Measurements from ENCODE around the gene HIPK2.
"Not testable (repeated sequence)": the region's sequence is repeated elsewhere in the genome, so short reads cannot be mapped to it uniquely, and the experiment has no call there.

The HIPK2 gene

DNA sequence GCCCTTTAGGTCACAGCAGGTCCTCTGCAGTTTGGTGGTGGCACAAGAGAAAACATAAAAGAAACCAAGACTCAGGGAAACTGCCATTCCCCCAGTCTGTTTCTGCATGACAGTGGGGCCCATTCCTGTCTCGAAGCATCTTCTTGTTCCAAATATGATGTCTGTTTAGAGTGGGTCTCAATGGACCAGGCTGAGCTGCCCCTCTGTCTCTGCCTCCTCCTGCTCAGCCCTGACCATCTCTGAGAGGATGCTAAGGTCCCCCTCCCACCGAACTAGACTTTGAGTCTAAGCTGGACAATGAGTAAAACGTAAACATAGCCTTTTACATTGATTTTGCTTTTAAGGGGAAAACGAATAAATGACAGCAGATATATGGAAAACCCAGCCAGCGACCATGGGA lies 213.9 kb downstream of the HIPK2 start:
- DNase-seq = no peak

DNA sequence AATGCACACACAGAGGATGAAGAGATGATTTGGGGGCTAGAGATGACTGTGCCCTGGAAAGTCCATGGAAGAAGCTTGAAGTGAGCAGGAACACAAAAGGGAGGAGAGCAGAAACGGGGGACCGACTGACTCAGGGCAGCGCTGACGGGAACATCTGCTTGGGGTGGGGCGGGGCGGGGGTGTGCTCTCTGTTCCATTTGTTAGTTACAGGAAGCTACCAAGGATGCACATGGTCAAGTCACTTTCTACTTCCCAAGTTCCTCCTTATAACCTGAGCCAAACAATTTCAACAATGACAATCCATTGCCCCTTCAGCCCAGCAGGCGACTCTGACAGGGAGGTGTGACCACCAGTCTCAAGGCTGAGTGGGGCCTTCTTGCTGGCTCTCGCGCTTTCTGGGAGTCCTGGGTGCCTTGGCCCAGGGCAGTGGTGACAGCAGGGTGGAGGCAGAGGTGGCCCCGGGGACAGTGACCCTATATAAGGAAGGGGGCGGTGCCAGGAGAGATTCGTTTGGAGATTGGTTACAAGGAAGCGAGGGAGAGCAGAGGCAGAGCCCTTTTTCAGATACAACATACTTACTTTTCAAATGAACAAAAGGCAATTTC lies 214.7 kb downstream of the HIPK2 start:
- DNase-seq = peak; percentile 65 to 73 (median 70)

DNA sequence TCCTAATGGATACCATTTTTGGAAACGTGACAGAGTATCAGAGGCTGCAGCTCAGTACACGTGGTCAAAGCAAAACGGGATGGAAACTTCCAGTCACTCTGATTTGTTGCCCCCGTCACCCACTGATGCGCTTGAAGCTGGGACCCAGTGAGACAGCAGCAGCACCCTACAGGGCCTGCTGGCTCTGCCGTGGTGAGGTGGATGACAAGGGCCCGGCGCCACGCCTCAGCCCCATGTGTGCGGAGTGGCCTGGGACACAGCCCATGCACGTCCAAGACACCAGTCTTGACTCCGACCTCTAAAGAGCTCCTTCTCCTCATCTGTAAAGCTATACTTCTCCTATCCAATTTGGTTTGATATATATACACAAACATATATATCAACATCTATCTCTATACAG lies 215.3 kb downstream of the HIPK2 start:
- no peak for DNase-seq

DNA sequence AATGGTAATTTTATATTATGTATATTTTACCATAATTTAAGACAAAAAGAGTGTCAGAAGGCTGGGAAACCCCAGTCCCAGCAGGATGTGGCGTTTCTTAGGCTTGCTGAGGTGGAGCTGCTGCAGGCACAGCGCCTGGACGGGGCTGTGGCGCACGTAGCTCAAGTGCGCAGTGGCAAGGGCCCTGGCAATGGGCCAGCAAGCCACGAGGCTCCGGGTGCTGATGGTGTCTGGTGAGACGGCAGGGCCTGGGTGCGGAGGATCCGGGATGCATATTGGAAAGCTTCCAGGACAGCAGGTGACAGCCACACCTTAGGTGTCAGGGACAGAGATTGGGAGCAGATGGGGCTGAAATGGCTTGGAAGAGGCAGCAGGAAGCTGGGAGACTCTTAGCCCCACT lies 217.1 kb downstream of the HIPK2 start:
- no peak for DNase-seq

DNA sequence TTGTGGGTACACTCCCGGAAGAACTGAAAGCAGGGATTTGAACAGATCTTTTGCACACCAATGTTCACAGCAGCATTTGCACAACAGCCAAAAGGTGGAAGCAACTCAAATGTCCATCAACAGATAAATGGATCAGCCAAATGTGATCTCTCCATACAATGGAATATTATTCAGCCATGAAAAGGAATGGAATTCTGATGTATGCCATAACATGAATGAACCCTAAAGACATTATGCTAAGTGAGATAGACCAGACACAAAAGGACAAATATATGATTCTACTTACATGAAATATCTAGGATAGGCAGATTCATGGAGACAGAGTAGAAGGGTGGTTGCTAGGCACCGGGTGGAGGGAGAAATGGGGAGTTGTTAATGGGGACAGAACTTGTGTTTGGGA lies 217.6 kb downstream of the HIPK2 start:
- no peak for DNase-seq

DNA sequence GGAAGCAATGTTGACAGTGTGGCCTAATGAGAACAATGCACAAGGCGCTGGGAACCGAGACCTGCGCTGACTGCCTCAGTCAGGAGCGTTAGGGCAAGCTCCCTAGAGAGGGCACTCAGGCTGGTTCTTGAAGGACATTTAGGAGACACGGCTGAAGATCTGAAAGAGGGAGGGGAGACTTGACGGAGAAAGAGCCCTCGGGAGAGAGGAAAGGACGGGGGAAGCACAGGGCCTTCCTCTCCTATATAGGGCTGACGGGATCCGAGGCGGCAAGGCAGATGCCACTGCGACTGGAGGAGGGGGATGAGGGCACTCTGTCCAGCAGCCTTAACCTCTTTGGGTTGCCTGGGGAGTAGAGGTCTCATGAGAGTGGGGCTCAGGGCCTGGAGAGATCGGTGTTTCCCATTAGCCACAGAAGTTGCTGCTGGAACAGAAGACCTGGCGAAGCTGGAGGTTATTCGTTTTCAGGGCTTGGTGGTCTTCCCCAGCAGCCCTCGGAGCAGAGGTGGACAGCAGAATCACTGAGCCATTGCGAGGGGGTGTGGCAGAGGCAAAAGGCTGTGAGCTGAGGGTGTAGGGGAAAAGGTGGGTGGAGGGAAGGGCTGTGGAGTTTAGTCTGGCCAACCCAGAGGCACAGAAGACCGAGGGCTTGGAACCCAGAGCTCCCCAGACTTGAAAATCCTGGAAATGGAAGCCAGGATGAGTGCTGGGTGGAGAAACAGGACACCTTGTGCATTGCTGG lies 218.3 kb downstream of the HIPK2 start:
- no peak for DNase-seq

DNA sequence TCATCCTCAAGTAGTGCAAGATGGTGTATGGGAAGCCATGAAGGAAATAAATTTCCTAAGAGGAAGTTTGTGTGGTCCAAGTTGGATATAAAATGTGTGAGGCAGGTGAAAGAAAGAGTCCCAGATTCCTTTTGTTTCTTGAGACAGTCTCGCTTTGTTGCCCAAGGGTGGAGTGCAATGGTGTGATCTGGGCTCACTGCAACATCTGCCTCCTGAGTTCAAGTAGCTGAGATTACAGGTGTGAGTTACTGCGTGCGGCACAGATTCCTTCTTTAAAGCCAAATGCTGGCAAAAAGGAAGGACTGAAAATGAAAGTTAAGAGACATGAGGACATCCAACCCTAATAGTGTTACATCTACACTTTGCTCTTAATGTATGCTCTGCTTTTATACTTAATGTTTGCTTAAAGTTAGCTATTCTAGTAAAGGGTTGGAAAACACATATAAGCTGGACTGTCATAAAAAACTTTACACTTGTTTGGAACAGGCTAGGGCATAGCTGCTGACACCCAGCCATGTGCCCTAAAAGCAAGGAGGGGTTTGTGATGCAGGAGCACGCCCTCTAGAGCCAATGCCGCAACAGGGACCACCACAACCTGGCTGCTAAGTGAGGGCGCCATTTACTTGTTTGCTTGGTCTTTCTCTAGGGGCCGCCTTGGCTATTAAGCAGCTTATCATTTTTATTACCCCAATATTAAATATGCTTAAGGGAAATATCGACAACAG lies 219.8 kb downstream of the HIPK2 start:
- DNase-seq = no peak

DNA sequence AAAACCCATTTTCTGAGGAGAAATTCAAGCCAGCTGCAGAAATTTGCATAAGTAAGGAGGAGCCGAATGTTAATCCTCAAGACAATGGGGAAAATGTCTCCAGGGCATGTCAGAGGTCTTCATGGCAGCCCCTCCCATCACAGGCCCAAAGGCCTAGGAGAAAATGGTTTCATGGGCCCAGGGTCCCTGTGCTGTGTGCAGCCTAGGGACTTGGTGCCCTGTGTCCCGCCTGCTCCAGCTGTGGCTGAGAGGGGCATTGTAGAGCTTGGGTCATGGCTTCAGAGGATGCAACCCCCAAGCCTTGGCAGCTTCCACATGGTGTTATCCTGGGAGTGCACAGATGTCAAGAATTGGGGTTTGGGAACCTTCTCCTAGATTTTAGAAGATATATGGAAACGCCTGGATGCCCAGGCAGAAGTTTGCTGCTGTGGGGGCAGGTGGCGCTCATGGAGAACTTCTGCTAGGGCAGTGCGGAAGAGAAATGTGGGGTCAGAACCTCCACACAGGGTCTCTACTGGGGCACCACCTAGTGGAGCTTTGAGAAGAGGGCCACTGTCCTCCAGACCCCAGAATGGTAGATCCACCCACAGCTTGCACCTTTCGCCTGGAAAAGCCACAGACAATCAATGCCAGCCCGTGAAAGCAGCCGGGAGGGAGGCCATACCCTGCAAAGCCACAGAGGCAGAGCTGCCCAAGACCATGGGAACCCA lies 223.7 kb downstream of the HIPK2 start:
- DNase-seq = not testable (repeated sequence)

DNA sequence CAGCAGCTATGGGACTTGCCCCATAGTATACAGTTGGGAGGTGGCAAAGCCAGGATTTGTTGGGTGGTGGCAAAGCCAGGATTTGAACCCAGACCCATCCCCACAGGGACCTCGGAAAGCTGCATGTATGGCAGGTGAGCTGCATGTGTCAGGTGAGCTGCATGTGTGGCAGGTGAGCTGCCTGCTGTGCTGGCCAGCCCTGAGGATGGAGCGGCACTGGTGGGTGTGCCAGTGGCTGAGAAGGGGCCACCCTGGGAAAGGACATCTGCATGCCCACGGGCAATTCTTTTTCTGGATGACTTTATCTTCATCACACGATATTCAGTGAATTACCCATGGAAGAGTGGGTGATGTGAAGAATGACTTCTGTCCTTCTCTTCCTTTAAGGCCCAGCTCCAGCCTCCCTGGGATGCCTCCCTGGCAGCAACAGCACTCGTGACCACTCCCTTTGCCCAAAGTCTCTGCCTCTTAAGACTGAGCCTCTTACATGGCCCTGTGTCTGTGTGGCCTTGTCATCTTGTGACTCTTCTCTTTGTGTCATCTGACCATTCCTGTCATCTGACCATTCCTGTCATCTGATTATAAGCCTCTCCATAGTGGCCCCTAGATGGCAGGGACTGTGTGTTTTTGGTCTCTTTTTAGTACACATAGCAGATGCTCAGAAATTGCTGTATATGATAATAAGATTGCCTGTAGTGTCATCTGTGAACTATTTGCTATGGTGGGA lies 229.3 kb downstream of the HIPK2 start:
- peak; percentile 25 to 43 (median 32) for DNase-seq

DNA sequence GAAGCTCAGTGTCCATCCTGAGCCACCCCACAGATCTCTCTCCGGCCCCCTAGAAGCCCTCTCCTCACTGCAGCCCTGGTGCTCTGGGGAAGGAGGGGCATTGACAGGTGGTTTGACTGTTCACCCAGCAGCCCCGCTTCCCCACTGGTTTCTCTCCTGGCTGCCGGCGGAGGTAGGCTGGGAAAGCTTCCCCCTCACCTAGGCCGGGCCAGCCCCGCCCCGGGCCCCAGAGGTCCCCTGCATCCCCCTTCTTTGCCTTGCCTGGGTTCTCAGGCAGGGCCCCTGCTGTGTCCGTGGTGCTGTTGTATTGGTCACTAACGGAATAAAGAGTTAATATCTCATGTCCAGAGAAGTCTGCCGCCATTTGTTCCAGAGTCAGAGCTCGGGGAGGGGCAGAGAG lies 233.2 kb downstream of the HIPK2 start:
- no peak for DNase-seq

DNA sequence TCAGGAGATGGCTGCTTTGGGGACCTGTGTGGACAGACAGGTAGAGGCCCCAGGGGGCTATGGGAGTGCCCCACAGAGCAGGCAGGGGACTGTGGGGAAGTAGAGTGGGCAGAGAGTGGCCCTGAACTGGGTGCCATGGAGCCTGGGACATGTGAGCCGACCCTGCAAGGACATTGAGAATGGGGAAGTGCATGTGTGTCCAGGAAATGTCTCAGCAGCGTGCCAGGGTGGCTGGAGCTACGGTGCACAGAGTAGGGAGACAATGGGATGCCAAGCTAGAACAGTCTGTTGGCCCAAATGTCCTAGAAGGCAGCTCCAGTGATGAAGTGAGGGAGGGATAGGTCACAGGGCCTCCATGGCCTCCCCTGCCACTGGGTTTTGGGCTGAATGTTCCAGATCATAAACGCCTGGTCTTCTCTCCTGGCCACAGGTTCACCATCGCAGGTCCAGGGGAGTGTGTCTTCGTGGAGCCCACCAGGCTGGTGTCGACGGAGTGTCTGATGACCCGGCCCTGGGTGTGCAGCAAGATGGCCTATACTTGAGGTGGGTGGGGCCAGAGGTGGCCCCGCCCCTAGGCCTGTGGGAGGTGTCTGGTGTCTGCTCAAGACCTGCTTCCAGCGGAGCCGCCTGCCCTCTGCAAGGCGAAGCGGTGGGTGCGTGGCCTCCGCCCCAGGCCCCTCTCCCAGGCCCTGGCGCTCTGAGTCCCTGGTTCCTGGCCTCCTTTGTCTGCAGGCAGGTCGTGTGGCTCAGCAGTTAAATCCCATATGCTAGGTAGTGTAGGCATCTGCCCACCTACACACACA lies 233.8 kb downstream of the HIPK2 start:
- peak; percentile 44 to 50 (median 48) for DNase-seq

DNA sequence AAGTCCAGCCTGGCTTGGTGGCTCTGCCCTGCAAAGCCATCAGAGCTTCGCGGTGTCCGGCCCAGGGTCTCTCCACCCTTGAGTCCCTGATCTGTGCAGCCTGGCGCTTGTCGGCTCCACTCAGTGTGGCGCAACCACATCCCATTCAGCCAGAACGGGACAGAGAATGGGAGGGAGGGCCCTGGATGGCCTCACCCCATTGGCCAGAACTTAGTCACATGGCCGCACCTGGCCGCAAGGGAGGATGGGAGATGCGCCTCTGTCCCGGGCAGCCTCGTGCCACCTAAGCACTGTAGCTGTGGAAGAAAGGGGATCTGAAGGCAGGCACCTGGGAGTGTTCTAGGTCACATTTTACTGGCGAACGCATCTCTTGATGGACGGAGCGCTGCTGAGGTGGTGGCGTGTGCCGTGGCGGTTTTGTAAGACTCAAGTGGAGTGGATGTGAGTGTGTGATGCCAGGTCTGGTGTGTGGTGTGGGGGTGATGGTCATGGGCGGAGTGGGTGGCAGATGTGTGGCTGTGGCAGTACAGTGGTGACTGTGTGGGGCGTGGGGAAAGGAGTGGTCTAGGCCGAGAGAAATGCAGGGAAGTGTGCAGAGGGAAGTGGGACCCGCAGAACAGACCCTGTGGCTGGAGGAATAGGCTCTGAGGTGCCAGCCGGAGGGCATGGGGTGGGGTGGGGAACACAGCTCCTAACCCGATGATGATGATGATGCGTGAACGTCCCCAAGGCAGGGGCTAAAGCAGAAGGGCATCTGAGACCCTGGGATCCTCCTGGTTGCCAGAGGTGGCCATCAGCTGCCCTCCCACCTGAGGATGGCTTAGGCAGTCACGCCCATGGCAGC lies 235.3 kb downstream of the HIPK2 start:
- no peak for DNase-seq

DNA sequence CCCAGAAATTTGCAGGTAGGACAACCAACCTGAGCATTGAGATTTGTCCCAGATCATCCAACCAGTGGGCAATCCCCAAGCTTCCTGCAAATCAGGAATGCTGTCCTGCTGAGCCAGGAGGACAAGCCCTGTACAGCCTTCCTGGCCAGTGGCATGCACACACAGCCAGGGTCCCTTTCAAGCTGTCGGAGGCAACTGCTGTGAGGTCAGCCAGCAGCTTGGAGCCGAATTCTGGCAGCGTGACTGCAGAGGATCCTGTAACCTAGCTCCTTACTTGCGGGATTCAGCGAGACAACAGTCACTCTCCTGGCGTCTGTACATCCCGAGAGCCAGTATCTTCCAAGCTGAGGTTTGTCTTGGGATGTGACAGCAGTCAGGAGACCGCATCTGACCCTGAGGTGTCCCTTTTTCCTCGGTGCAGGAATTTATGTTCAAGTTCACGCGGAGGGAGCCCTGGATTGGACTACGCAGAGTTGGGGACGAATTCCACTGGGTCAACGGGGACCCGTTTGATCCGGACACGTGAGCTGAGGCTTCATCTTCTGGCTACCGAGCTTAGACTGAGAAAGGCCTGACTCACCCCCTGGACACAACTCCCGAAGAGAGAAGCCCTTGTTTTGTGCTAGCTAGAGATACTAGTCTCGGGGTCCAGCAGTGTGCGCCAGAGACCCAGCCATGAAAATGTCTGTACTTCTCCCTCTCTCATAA lies 236.0 kb downstream of the HIPK2 start:
- no peak for DNase-seq

DNA sequence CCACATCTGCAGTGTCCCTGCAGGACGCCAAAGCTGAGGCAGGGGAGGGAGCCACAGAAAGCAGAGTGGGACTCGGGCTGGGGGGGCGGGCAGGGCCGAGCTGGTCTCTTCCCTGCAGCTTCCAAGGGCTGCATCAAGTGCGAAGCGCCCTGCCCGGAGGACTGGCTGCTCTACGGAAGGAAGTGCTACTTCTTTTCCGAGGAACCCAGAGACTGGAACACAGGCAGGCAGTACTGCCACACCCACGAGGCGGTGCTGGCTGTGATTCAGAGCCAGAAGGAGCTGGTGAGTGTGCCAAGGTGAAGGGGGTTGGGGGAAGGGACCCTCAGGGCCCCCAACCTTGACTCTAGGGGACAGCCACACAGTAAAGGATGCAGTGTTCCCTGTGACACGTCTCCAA lies 237.6 kb downstream of the HIPK2 start:
- DNase-seq = no peak

DNA sequence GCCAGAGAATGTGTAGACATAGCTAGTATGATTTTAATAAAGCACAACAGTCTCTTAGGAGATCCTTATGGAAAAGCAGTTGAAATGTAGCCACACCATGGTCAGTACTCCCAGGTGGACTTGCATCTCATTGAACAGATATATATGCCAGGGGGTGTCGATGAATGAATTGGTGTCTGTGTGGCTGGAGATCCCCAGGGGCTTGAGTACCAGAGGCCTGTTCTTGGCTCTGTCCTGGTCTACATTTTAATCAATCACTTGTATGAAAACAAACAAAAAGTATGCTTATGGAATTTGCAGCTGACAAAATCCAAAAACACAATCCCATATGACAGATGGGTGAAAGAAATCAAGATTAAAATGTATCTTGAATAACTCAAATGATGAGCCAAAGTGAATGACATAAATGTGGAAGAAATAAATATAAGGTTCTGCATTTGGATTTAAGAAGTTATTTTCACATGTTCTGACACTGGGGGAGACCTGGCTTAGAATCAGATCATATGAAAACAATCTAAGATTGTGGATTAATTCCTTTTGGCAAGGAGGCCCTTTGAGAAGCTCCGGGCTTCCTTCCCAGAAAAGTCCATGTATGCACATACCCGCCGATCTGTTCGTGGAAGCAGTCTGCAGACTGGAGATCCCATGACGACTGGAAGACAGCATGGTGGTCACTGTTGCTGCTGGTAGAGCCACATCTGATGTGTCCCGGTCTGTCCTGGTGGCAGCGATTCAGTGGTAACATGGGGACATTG lies 238.7 kb downstream of the HIPK2 start:
- no peak for DNase-seq

DNA sequence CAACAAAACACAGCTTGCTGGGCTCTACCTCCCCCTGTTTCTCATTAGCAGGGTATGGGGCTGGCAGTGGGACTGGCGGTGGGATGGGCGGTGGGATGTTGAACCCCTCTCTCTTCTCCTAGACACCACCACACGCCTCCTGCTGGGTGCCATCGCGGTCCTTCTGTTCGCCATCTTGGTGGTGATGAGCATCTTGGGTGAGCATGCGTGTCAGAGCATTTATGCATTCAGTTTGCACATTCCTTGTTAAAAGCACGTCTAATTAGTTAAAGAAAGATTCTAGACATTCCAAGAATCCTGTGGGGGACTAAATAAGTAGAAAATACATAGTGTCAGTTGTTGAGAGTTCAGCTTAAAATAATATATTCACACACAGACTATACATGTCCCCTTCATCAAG lies 241.6 kb downstream of the HIPK2 start:
- no peak for DNase-seq

DNA sequence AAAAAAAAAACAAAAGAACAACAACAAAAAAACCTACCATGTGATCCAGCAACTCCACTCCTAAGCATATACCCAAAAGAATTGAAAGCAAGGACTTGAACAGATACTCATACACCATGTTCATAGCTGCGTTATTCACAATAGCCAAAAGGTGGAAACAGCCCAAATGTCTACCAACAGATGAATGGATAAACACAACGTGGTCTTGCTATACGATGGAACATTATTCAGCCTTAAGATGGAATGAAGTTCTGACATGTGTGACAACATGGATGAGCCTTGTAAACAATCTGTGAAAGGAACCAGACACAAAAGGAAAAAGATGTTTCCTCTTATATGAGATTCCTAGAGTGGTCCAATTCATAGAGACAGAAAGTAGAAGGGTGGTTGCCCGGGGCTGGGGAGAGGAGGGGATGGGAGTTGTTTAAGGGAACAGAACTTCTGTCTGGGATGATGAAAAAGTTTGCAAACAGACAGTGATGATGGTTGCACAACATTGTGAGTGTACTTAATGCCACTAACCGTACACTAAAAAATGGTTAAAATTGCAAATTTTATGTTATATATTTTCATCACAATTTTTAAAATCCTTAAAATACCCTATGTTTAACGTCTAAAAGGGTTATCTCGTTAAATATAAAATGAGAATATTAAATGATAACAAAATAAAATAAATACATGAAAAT lies 242.7 kb downstream of the HIPK2 start:
- DNase-seq = no peak

DNA sequence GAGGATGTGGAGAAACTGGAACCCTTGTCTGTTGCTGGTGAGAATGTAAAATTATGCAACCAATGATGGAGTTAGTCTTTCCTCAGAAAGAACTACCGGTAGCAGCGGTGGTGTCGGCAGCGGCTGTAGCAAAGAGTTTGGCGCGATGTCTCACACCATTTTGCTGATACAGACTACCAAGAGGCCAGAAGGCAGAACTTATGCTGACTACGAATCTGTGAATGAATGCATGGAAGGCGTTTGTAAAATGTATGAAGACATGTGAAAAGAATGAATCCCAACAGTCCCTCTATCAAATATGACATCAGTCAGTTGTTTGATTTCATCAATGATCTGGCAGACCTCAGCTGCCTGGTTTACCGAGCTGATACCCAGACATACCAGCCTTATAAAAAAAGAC lies 243.7 kb downstream of the HIPK2 start:
- no peak for DNase-seq

DNA sequence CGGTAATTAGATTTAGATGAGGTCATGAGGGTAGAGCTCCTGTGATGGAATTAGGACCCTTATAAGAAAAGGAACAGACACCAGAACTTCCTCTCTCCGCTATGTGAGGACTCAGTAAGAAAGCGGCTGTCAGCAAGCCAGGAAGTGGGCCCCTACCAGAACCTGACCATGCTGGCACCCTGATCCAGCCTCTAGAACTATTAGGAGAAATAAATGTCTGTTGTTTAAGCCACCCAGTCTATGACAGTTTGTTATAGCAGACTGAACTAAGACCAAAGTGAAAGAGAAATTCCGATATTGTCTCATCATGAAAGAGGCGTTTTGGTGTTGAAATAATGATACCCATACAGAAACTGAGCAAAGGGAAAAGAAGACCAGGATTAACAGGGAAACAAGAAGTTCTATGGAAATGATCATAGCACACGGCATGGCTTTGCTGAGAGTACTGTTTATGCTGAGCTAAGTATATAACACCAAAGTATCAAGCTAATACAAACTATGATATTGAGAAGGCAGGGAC lies 245.1 kb downstream of the HIPK2 start:
- DNase-seq = peak; percentile 40 to 75 (median 71)
